Activated CD8-positive, alpha-beta memory T cell treated with anti-CD3 and anti-CD28 coated beads for 48 hours (primary cell): ENCODE measurements around the gene LRP1B.

Experiments
- DNase-seq, 3 experiments: peaks; one replicate each; pipeline ENCODE4 v3.0.0-alpha.2; 2020; ENCODE audit warnings: low read depth in 2 of 3, low spot score in 2 of 3

LRP1B gene

GRCh38 chr2:141331127-141331526 lies 799.7 kb downstream of the LRP1B start:
- no peak for DNase-seq

GRCh38 chr2:141329964-141330363 lies 800.9 kb downstream of the LRP1B start:
- no peak for DNase-seq

GRCh38 chr2:141323571-141323970 lies 807.2 kb downstream of the LRP1B start:
- no peak for DNase-seq

GRCh38 chr2:141317986-141318385 lies 812.8 kb downstream of the LRP1B start:
- no peak for DNase-seq

GRCh38 chr2:141316606-141317005 lies 814.2 kb downstream of the LRP1B start:
- no peak for DNase-seq

- DNase-seq, result no peak
Observed at GRCh38 chr2:141316103-141316502, 814.7 kb downstream of the LRP1B start.

GRCh38 chr2:141313972-141314371 lies 816.8 kb downstream of the LRP1B start:
- no peak for DNase-seq

- DNase-seq, result no peak
Observed at GRCh38 chr2:141311430-141311829, 819.4 kb downstream of the LRP1B start.

- DNase-seq, result no peak
Observed at GRCh38 chr2:141306368-141306767, 824.4 kb downstream of the LRP1B start.

- no peak for DNase-seq
Observed at GRCh38 chr2:141301551-141301950, 829.3 kb downstream of the LRP1B start.

- no peak for DNase-seq
Observed at GRCh38 chr2:141280037-141280436, 850.8 kb downstream of the LRP1B start.

- no peak for DNase-seq
Observed at GRCh38 chr2:141271346-141271745, 859.5 kb downstream of the LRP1B start.

- no peak for DNase-seq
Observed at GRCh38 chr2:141264848-141265247, 866.0 kb downstream of the LRP1B start.

- no peak for DNase-seq
Observed at GRCh38 chr2:141260911-141261310, 869.9 kb downstream of the LRP1B start.

- no peak for DNase-seq
Observed at GRCh38 chr2:141259683-141260082, 871.1 kb downstream of the LRP1B start.

- DNase-seq, result no peak
Observed at GRCh38 chr2:141242008-141242407, 888.8 kb downstream of the LRP1B start.

- DNase-seq, result no peak
Observed at GRCh38 chr2:141226560-141226959, 904.3 kb downstream of the LRP1B start.

GRCh38 chr2:141207036-141207385 lies 923.8 kb downstream of the LRP1B start:
- DNase-seq, result no peak

- DNase-seq, result no peak
Observed at GRCh38 chr2:141201016-141201565, 929.7 kb downstream of the LRP1B start.

- no peak for DNase-seq
Observed at GRCh38 chr2:141200191-141200590, 930.6 kb downstream of the LRP1B start.

GRCh38 chr2:141199711-141200110 lies 931.1 kb downstream of the LRP1B start:
- DNase-seq, result no peak

- DNase-seq, result no peak
Observed at GRCh38 chr2:141195087-141195486, 935.7 kb downstream of the LRP1B start.

GRCh38 chr2:141187075-141187439 lies 943.8 kb downstream of the LRP1B start:
- DNase-seq, result no peak
